Measurements from ENCODE around the gene PTGDS.
A peak's percentile ranks its signal among the peaks of the same experiment; 100 is the strongest.

PTGDS gene

DNA sequence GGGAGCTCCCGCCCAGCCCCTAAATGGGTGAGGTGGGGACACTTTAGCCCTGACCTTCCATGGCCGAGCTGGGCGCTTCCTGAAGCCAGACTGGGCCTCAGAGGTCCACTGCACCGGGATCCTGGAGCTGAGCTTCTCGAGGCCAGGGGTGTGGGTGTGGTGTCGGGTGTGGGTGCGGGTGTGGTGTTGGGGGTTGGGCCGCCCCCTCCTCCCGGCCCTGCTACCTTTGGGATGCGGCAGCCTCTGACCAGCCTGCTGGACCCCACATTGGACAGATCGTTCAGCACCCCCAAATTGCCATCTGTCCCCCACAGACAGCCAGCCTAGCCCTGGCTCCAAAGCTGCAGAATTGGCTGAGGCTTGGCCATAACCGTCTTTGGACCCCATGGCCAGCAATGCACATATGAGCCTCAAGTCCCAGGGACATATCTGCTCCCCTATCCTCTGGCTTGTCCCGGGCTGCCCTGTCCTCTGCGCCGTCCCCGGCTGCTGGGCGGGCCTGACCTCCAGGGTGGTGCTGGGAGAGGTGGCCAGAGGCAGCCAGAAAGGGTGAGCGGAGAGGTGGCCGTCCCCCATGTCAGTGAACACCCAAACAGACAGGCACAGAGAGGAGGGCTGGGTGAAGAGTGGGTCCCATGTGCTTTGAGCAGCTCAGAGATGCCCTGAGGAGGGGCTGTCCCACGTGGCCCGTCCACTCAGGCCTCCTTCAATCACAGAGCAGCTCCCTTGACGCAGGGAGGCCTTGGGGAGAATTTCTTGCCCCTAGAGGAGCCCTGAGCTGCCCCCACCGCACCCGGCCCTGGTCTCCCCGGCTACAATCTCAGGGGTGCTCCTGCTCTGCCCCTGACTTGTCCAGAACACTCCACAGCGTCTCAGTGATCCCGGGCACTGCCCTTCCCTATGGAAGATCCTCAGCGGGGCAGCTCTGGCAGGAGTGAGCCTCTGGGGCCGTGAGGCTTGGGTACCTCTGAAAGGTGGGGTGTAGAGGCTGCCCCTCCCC lies 3.4 kb upstream of the PTGDS start:
- DNase-seq (ENCODE audit: low read depth): no peak

DNA sequence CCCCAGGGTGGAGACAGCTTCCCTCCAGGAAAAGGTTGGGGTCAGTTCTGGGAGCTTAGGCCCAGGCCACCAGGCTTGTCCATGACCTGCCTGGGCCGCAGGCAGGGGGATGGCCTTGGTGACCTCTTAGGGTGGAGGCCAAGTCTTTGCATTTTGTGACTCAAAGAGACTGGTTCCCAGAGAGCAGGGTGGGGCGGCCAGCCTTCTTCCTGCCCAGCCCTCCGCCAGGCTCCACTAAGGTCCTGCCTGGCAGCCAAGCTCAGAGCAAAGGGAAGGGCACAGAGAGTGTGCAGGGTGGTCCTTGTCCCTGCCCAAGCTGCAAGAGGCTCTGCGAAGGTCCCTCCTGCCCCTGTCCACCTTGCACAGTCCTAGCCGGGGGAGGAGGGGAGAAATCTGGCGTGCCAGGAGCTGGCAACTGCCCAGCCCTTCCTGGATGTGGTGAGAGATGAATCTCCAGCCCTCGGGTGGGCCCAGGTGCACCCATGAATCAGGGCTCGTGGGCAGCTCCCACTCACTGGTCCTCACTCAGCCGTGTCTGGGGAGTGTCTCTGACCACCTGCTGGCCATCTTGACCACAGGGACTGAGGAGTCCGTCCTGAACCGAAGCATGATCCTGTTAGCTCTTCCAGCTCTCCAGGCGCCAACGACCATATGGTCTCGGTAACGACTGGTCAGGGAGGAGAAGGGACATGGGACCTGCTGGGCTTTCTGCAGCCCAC lies 2.3 kb upstream of the PTGDS start:
- no peak for DNase-seq (ENCODE audit: low read depth)

DNA sequence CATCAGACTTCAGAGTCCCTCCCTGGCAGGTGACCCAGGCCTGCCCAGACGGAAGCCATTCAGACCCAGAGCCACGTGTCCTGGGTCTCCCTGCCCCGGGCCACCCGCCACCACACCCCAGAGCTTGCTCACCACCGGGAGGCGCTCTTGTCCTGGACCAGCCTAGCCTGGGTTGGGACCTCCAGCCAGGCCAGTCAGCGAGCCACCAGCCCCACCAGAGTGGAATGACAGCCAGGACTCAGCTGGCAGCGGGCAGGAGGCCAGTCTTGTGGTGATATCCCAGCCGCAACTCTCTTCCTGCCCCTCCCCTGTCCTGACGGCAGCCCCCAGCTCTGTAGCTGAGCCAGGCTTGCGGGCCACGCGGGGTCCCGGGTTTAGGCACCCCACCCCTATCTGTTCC lies 1.7 kb upstream of the PTGDS start:
- DNase-seq (ENCODE audit: low read depth): no peak

DNA sequence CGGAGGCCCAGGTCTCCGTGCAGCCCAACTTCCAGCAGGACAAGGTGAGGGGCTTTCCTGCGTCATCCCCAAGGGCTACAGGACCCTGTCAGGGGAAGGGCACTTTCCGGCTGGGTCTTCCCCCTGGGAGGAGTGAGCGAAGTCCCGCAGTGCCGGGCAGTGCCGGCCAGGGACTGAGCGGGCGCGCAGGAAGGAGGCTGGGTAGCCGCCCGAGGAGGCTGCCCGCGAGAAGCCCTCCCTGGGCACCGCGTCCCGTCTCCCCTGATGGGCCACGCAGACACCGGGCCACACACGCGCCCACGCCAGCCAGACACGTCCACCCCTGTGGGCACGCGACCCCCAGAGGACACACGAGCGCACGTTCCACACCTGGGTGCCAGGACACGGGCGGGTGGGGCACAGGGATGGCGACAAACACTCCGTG lies 357 bp downstream of the PTGDS start:
- DNase-seq (ENCODE audit: low read depth): no peak

DNA sequence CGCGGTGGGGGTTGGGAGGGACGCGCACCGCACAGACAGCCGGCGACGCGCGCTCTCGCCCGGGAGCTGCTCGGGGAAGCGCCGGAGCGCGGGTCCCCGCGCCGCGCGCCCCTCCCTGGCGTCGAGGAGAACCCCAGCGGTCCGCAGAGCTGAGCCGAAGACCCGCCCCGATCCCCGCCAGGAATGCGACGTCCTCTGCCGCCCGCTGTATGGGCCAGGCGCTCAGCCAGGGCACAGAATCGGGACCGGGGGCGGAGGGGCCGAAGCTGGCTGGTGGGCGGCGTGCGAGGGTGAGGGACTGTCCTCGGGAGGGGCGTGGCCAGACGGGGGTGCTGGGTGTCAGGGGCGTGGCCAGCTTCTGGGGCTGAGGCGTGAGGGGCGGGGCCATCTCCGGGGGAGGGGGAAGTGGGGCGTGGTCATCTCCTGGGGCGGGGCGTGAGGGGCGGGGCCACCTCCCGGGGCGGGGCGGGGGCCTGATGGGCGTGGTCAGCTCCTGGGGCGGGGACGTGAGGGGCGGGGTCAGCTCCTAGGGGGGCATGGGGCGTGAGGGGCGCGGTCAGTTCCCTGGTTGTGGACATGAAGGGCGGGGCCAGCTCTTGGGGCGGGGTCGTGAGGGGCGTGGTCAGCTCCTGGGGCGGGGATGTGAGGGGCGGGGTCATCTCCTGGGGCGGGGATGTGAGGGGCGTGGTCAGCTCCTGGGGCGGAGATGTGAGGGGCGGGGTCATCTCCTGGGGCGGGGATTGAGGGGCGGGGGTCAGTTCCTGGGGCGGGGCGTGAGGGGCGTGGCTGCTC lies 965 bp downstream of the PTGDS start:
- DNase-seq (ENCODE audit: low read depth): peak; percentile 68

DNA sequence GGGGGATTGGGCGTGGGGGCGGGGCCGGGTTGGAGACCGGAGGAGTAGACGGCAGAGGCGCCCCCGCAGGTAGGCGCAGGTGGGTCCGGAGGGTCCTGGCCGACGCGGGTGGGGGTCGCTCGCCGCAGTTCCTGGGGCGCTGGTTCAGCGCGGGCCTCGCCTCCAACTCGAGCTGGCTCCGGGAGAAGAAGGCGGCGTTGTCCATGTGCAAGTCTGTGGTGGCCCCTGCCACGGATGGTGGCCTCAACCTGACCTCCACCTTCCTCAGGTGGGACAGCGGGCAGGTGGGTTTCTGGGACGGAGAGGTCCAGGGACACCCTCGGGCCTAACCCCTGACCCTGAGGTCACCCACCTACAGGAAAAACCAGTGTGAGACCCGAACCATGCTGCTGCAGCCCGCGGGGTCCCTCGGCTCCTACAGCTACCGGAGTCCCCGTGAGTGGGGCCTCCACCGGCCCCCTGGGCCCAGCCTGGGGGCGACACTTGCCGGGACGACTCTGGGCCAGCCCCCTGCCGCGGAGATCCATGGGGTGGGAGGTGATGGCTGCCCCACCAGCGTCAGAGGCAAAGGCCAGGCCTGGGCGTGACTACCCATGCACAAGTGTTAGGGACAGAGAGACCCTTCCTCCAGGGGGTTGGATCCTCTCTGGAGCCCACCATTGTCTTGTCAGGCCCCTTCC lies 1.7 kb downstream of the PTGDS start:
- no peak for DNase-seq (ENCODE audit: low read depth)

DNA sequence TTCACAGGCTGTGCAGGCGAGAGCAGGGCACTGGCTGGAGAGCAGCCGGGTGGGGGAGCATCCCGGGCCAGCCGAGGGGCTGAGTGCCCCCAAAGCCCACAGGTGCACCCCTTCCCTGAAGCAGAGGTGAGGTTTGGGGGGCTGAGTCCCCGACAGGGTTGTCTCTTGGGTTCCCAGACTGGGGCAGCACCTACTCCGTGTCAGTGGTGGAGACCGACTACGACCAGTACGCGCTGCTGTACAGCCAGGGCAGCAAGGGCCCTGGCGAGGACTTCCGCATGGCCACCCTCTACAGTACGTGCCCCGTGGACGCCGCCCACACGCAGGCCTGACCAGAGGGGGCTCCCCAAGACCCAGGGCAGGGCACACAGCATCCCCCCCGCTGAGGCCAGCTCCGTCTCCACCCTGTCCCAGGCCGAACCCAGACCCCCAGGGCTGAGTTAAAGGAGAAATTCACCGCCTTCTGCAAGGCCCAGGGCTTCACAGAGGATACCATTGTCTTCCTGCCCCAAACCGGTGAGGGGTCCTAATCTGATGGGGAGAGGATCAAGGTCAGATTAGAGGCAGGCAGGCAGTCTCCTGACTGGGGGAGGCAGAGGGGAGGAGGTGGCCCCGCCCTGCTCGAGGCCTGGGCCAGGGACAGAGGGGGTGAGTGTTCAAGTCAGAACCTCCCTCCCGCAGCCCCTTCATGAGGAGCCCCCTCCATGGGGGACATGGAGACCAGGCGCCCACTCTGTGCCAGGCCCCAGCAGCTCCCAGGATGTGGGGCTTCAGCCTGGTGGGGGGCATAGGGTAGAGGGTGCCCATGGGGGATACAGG lies 2.7 kb downstream of the PTGDS start:
- DNase-seq (ENCODE audit: low read depth): no peak

DNA sequence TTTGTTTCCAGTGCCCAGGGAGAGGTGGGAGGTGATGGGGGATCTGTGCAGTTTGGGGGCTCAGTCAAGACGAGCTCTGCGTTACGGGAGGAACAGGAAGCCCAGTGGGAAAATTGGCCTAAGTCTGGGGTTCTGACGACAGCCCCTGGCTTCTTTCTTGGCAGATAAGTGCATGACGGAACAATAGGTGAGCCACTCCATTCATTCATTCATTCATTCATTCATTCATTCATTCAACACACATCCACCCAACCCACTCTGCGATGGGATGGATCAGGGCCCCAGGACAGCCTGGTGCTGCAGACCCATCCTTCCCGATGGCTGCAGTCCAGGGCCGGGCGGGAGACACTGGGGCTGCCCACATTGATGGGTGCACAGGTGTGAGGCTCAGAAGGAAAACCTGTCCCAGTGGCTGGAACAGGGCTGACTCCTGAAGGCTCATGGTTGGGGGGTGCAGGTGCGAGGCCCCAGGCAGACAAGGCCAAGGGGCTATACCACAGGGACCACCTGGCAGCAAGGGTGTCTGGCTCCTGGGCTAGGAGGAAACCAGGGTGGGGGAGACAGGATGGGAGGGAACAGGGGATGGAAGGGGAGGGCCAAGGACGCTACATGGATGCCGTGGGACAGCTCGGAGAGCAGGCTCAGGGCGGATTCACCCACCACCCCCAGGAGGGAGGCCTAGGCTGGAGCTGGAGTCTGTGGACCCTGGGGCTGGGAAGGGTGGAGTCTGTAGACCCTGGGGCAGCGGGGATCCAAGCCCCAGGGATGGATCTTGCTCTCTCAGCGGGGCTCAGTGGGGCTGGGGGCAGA lies 3.6 kb downstream of the PTGDS start:
- DNase-seq (ENCODE audit: low read depth): no peak

DNA sequence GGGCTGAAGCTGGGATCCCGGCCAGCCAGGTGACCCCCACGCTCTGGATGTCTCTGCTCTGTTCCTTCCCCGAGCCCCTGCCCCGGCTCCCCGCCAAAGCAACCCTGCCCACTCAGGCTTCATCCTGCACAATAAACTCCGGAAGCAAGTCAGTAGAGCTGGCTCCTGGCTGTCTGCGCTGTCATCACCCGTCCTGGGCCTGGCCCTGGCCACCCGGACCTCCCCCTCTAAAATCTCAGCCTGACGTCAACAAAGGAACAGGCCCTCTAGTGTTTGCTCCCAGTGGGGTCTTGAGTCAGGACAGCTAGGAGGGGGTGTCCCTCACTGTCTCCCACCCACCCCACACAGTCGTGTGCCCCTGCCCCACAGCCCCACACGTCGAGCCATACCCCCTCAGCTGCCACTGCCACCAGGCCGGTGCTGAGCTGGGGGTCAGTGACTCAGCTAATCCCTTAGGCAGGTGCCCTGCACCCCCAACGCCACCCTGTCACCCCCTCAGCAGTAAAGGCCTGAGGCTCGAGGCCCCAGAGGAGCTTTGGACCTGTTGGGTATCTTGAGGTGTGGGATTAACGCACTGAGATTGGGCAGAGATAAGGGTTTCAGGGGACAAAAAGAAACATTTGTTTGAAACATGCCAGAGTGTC lies 4.4 kb downstream of the PTGDS start:
- no peak for DNase-seq (ENCODE audit: low read depth)

DNA sequence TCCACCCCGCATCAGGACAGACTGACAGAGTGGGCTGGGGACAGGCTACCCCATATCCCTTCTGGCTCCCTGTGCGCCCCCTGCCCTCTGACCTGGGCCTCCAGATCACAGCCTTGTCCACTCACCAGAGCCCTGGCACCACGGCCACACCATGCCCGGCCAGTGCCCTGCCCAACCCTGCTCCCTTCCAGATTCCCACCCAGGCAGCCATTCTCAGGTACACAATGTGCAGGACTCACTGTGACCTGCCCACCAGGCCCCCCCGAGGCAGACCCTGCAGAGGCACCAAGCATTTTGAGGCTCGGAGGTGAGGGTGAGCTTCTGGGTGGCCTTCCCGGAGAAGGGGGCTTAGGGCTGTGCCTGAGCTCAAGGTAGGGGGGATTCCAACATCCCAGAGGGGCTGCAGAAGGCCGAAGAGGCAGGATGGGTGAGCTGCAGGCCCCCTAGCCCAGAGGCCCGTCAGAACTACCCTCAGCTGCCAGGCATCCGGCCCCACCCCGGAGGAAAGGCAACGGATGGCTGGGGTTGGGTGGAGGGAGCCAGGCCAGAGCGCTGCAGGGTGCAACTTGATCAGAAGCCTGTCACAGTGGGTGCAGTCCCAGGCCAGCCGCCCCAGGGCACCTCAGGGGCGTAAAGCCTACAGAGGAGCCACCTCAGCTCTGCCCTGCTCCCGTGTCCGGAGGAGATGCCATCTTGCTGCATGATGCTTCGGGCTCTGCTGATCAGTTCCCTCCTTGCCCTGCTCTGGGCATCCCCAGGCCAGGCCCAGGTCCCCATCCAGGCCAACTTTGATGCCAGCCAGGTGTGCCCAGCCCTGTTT lies 5.1 kb downstream of the PTGDS start, which contains the start of gene LCNL1:
TSS of gene LCNL1 (plus strand) at position 762 of the 820 bp plus-strand sequence. CDS start 594 bp downstream, outside the sequence.
- DNase-seq (ENCODE audit: low read depth): no peak

DNA sequence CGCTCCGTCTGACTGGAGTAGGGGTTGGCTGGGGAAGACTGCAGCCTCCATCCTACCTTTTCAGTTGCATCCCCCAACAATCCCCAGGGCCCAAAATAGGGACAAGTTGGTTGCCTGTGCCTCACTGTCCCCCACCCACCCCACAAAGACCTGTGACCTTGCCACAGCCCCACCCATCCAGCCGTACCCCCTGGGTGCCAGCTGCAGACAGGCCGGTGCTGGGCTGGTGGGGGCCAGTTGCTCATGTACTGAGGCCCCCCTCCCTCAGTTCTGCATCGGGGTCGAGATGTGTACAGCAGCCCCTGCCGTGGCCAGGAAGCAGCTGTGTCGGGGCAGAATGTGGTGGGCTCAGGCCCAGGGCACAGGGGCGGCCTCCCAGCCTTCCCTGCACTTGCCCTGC lies 5.9 kb downstream of the PTGDS start:
- DNase-seq (ENCODE audit: low read depth): no peak

DNA sequence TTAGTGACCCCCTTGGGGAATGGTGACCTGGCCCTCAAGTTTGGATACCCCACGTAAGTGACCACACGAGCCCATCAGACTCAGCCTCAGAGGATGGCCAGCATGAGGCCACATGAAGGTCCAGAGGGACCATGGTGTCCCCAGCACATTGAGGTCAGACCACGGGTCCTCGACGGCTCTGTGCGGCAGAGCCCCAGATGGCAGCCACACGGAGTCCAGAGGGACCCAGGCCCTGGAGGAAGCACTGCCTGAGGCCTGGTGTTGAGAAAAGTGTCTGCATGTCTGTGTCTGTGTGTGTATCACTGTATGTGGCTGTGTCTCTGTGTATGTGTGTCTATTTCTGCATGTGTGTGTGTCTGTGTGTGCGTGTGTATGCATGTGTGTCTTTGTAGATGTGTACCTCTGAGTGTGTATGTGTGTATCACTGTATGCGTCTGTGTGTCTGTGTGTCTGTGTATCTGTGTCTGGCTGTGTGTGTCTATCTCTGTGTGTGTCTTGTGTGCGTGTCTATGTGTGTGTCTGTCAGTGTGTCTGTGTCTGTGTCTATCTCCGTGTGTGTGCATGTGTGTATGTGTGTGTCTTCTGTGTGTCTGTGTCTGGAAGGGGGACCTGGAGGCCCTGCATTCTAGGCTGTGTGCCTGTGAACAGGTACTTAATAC lies 6.5 kb downstream of the PTGDS start:
- no peak for DNase-seq (ENCODE audit: low read depth)

DNA sequence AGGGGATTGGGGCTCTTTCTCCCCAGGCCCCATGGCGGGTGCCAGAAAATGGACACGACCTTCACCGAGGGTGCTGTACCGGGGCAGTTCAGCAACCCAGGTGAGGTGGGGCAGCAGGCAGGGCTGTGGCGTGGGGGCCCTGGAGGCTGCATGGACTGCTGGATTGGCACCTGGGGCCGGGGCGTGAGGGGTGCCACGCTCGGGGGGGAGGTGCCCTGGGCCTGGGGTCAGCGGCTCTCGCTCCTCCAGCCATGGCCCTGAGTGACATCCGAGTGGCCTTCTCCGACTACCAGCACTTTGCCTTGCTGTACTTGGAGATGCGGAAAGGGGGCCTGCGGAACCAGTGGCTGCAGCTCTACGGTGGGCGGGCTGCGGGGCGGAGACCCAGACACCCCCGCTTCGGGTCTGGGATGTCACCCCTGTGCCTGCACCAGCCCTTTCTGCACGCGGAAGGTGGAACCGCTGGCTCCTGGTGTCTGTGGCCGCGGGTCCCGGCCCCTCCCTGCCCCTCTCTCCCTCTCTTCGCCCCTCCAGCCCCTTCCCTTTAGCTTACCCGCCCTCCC lies 7.2 kb downstream of the PTGDS start:
- no peak for DNase-seq (ENCODE audit: low read depth)

DNA sequence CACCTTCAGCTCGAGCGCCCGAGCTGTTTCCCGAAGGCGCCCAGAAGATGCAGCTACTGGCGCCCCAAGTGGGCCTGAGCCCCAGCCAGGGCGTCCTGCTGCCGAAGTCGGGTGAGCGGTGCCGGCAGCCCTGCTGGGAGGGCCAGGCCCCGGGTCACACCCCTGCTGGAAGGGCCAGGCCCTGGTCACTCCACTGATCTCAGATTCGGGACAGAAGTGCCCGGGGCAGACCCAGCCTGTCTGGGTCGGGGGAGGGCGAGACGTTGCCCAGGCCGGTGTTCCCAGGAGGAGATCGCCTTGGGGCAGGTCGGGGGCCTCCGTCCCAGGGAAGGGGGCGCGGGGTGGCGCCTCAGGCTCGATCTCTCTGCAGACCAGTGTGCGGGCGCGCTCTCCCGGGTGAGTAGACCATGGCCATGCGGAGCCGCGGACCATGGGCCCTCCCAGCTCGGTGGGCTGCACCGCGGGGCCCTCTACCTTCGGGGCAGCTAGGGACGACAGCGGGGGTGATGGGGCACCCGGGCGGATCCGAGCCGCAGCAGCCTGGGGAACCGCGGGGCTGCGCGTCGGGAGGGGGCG lies 7.8 kb downstream of the PTGDS start:
- no peak for DNase-seq (ENCODE audit: low read depth)

DNA sequence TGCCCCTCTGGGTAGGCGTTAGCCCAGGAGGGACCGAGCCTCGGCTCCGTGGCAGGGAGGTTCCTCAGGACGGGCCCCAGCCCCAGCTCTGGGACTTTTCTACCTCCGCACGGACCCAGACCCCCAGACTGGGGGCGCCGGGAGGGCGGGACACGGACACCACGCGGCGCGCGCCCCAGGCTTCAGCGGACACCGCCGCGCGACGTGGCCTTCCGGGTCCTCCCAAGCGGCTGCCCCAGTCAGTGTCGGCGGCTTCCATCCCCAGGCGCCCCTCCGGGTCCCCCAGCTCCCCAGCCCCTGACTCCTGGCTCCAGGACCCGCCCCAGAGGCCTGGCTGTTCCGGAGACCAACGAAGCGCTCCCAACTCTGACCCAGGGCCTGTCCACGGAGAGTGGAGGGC lies 8.5 kb downstream of the PTGDS start:
- no peak for DNase-seq (ENCODE audit: low read depth)

DNA sequence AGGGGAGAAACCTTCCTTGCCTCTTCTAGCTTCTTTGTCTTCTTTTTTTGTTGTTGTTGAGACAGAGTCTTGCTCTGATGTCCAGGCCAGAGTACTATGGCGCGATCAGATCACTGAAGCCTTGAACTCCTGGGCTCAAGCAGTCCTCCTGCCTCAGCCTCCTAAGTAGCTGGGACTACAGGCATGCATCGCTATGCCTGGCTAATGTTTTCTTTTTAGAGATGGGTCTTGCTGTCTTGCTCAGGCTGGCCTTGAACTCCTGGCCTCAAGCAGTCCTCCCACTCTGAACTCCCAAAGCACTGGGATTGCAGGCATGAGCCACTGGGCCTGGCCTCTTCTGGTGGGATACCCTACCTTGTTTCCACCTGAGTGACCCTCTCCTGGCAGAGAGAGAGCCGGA lies 11.6 kb downstream of the PTGDS start:
- DNase-seq (ENCODE audit: low read depth): no peak

DNA sequence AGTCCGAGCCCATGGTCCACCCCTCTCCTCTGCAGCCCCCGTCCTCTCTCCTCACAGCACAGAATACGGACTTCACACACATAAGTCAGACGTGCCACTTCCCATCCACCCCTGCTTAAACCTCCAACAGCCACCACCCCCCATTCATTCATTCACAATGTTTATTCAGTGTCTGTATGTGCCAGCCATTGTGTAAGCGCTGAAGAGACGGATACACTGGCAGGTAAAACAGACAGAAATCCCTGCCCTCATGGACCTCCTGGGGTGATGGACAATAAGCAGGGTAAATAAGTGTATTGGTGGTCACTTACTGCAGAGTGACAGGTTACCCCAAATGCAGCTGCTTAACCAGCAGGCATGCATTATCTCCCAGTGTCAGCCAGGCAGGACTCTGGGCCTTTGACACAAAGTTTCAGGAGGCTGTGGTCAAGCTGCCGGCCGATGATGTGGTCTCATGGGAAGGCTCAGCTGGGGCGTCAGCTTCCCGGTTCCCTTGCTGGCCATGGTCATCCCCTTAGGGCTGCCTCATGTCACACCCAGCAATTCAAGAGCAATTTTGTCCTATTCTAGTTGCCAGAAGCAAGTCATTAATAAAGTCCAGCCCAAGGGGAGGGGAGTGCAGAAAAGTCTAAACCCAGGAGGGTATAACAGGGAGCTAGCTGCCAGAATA lies 13.1 kb downstream of the PTGDS start:
- DNase-seq (ENCODE audit: low read depth): no peak

Measured in T-helper 22 cell (primary cell).